ENCODE measurements around the gene CES2.

CES2 gene

GRCh38 chr16:66900721-66901441 lies 34.4 kb upstream of the CES2 start:
- H3K4me3 ChIP-seq (replicated peaks; ENCODE audit: low read depth, low read length) = no peak overlapping the region
- DNase-seq (ENCODE audit: extremely low read depth, insufficient read length) = no peak
- H3K27me3 ChIP-seq (replicated peaks; ENCODE audit: control insufficient read depth, insufficient read depth, low read length) = no peaks in the 10 kb centered on the region; the same call in 1 of the 2 replicates
- no peaks in the 10 kb centered on the region for H3K36me3 ChIP-seq (ENCODE audit: control insufficient read depth, insufficient read depth, low read length)
- TF ChIP-seq, protein P1, sequence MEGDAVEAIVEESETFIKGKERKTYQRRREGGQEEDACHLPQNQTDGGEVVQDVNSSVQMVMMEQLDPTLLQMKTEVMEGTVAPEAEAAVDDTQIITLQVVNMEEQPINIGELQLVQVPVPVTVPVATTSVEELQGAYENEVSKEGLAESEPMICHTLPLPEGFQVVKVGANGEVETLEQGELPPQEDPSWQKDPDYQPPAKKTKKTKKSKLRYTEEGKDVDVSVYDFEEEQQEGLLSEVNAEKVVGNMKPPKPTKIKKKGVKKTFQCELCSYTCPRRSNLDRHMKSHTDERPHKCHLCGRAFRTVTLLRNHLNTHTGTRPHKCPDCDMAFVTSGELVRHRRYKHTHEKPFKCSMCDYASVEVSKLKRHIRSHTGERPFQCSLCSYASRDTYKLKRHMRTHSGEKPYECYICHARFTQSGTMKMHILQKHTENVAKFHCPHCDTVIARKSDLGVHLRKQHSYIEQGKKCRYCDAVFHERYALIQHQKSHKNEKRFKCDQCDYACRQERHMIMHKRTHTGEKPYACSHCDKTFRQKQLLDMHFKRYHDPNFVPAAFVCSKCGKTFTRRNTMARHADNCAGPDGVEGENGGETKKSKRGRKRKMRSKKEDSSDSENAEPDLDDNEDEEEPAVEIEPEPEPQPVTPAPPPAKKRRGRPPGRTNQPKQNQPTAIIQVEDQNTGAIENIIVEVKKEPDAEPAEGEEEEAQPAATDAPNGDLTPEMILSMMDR (IDR thresholded peaks at IDR 0.05; ENCODE audit: insufficient read depth, low read length, poor library complexity, severe bottlenecking) = no peak

GRCh38 chr16:66901626-66902025 lies 33.7 kb upstream of the CES2 start:
- DNase-seq (ENCODE audit: extremely low read depth, insufficient read length) = no peak

DNA sequence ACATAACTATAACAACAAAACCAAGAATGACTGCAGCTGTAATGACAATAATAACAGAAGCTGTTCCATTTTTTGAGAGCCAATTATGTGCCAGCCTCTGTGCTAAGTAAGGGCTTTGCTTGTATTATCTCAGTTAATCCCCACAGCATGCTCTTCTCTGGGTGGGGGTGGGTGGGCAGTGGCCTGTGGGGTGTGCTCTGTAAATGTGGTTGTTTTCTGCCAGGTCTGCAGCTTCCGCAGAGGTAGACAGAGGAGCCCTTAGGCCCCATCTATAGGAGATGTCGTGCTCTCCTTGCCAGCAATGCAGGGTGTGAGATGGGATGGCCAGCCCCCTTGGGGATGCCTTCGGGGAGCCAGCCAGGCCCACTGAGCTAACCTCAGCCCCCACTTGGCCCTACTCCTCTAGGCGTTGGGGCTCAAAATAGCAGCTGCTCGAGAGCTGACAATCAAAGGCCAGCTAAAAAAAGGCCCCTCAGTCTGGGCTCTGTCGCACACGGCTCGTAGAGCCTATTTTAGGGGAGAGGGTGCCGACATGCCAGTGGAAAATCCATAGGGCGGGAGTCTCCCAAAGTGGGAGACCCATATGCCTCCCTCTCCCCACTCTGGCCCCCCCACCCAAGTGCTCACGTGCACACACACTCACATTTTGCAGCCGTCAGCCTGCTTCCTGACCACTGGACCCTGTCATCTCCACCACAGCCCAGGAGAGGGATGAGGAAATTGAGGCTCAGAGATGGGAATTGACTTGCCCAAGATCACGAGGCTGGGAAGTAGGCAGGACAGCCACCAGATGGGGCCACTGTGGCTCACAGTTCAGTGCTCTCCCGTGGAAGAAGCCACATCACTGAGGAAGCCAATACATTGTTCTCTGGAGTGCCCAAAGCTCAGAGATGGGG lies 32.4 kb upstream of the CES2 start:
- H3K36me3 ChIP-seq (ENCODE audit: control insufficient read depth, insufficient read depth, low read length) = no peaks in the 10 kb centered on the region
- DNase-seq (ENCODE audit: extremely low read depth, insufficient read length) = no peak
- H3K4me3 ChIP-seq (replicated peaks; ENCODE audit: low read depth, low read length) = no peak overlapping the region
- TF ChIP-seq, protein P1 (IDR thresholded peaks at IDR 0.05; ENCODE audit: insufficient read depth, low read length, poor library complexity, severe bottlenecking) = no peak
- H3K27me3 ChIP-seq (replicated peaks; ENCODE audit: control insufficient read depth, insufficient read depth, low read length) = no peaks in the 10 kb centered on the region; the same call in 1 of the 2 replicates

More at GRCh38 chr16:66901626-66902025, 33.7 kb upstream of the CES2 start:
- TF ChIP-seq, protein P1 (IDR thresholded peaks at IDR 0.05; ENCODE audit: insufficient read depth, low read length, poor library complexity, severe bottlenecking) = no peak
- Histone ChIP-seq H3K4me3 (replicated peaks; ENCODE audit: low read depth, low read length) (no peak overlapping the region), H3K27me3 (replicated peaks; ENCODE audit: control insufficient read depth, insufficient read depth, low read length) (no peaks in the 10 kb centered on the region; the same call in 1 of the 2 replicates), H3K36me3 (ENCODE audit: control insufficient read depth, insufficient read depth, low read length) (no peaks in the 10 kb centered on the region)

- H3K36me3 ChIP-seq (ENCODE audit: control insufficient read depth, insufficient read depth, low read length) = no peaks in the 10 kb centered on the region
- no peak for DNase-seq (ENCODE audit: extremely low read depth, insufficient read length)
- H3K27me3 ChIP-seq (replicated peaks; ENCODE audit: control insufficient read depth, insufficient read depth, low read length) = no peaks in the 10 kb centered on the region; the same call in 1 of the 2 replicates
- no peak overlapping the region for H3K4me3 ChIP-seq (replicated peaks; ENCODE audit: low read depth, low read length)
- TF ChIP-seq, protein P1 (IDR thresholded peaks at IDR 0.05; ENCODE audit: insufficient read depth, low read length, poor library complexity, severe bottlenecking) = no peak
These were observed 31.5 kb upstream of the CES2 start for GRCh38 chr16:66903544-66904427.

DNA sequence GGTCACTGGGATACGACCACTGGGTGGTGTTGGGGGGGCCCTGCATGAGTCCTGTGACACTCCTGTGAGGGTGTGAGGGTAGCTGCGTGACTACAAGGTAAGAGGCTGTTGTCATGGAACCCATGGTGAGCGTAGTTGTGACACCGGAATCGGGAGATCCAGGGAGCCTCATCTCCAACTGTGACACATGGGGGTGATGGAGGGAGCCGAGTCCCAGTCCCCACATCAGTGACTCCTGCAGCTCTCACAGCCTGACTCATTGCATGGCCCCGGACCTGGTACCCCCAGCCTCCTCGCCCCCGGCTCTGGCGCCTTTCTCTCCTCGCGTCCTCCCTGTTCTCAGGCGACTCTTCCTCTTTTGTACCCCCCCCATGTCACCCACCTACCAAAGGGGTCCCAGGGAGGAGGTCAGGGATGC lies 30.9 kb upstream of the CES2 start:
- no peak overlapping the region for H3K4me3 ChIP-seq (replicated peaks; ENCODE audit: low read depth, low read length)
- no peaks in the 10 kb centered on the region for H3K36me3 ChIP-seq (ENCODE audit: control insufficient read depth, insufficient read depth, low read length)
- TF ChIP-seq, protein P1 (IDR thresholded peaks at IDR 0.05; ENCODE audit: insufficient read depth, low read length, poor library complexity, severe bottlenecking) = no peak
- no peak for DNase-seq (ENCODE audit: extremely low read depth, insufficient read length)
- no peaks in the 10 kb centered on the region; the same call in 1 of the 2 replicates for H3K27me3 ChIP-seq (replicated peaks; ENCODE audit: control insufficient read depth, insufficient read depth, low read length)
